ENCODE measurements around the gene CDV3. TPM values are rescaled to one million over a fixed set of nuclear protein-coding genes. Genes with fewer than 3 reads are reported as not detected.
"Not testable (repeated sequence)": the region's sequence is repeated elsewhere in the genome, so short reads cannot be mapped to it uniquely, and the experiment has no call there.

Gene CDV3
- total RNA-seq, 2 experiments from 2014 or later: 211 to 212 TPM

DNA sequence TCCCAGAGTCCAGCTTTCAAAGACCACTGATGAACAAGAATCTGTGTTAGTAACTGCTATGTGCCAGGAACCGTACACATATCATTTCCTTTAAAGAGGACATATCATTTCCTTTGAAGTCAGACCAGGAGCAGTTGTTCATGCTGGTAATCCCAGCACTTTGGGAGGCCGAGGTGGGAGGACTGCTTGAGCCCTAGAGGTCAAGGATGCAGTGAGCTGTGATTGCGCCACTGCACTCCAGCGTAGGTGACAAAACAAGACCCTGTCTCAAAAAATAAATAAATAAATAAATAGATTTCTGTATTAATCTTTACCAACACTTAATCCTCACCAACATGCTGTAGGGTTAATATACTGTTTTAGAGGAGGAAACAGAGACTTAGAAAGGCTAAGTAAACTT is 23.9 kb upstream of the CDV3 start:
- Mint-ChIP-seq H3K36me3 (ENCODE audit: low read depth) (peaks cover 2% of the 10 kb centered on the region), H3K27ac (no peak overlapping the region), H3K27me3 (no peaks in the 10 kb centered on the region), H3K4me3 (no peak overlapping the region), H3K4me1 (ENCODE audit: low read depth) (no peaks in the 10 kb centered on the region), H3K9me3 (no peaks in the 10 kb centered on the region)
- no peak for ATAC-seq
- TF ChIP-seq, protein P1, sequence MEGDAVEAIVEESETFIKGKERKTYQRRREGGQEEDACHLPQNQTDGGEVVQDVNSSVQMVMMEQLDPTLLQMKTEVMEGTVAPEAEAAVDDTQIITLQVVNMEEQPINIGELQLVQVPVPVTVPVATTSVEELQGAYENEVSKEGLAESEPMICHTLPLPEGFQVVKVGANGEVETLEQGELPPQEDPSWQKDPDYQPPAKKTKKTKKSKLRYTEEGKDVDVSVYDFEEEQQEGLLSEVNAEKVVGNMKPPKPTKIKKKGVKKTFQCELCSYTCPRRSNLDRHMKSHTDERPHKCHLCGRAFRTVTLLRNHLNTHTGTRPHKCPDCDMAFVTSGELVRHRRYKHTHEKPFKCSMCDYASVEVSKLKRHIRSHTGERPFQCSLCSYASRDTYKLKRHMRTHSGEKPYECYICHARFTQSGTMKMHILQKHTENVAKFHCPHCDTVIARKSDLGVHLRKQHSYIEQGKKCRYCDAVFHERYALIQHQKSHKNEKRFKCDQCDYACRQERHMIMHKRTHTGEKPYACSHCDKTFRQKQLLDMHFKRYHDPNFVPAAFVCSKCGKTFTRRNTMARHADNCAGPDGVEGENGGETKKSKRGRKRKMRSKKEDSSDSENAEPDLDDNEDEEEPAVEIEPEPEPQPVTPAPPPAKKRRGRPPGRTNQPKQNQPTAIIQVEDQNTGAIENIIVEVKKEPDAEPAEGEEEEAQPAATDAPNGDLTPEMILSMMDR (IDR thresholded peaks at IDR 0.05): no peak
- CTCF ChIA-PET: no interaction called here
- intact Hi-C loops (cut with micrococcal nuclease): no loop called here
- POLR2A ChIA-PET: interaction anchor here (1.3 kb wide), 1 partner anchor 13 kb away, joined by 3 read pairs; no protein-coding TSS in a partner anchor
- DNase-seq: no peak

DNA sequence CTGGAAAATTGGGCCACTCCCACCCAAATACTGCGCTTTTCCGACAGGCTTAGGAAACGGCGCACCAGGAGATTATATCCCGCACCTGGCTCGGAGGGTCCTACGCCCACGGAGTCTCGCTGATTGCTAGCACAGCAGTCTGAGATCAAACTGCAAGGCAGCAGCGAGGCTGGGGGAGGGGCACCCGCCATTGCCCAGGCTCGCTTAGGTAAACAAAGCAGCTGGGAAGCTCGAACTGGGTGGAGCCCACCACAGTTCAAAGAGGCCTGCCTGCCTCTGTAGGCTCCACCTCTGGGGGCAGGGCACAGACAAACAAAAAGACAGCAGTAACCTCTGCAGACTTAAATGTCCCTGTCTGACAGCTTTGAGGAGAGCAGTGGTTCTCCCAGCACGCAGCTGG is 21.9 kb upstream of the CDV3 start:
- H3K27ac Mint-ChIP-seq; DNase-seq; H3K36me3 Mint-ChIP-seq (ENCODE audit: low read depth); POLR2A ChIA-PET; H3K4me3 Mint-ChIP-seq; H3K4me1 Mint-ChIP-seq (ENCODE audit: low read depth); ATAC-seq; H3K27me3 Mint-ChIP-seq; intact Hi-C loops (cut with micrococcal nuclease); H3K9me3 Mint-ChIP-seq; CTCF ChIA-PET: not testable (repeated sequence)

DNA sequence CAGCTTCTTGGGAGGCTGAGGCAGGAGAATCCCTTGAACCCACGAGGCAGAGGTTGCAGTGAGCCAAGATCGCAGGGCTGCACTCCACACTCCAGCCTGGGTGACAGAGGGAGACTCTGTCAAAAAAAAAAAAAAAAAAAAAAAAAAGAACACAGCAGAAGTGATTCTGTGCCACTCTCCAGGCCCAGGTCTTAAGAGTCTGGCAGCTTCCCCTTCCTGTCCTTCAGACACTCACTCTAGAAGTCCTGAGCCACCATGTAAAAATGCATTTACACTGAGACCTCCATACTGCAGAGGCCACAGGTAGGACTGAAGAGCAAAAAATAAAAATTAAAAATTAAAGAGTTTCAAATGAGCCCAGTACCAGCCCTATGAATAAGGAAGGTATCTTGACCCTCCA is 11.8 kb upstream of the CDV3 start:
- intact Hi-C loops (cut with micrococcal nuclease): no loop called here
- H3K4me3 Mint-ChIP-seq: no peak overlapping the region
- ATAC-seq (no peak), DNase-seq (no peak)
- H3K27me3 Mint-ChIP-seq: no peaks in the 10 kb centered on the region
- ChIA-PET CTCF (interaction anchor here (1.0 to 1.4 kb wide), 2 partner anchors 34 to 73 kb away, joined by 3 read pairs; no protein-coding TSS in a partner anchor), POLR2A (no interaction called here)
- TF ChIP-seq, protein P1 (IDR thresholded peaks at IDR 0.05): no peak
- H3K36me3 Mint-ChIP-seq (ENCODE audit: low read depth): no peaks in the 10 kb centered on the region
- H3K9me3 Mint-ChIP-seq: no peaks in the 10 kb centered on the region
- no peak overlapping the region for H3K27ac Mint-ChIP-seq
- H3K4me1 Mint-ChIP-seq (ENCODE audit: low read depth): no peaks in the 10 kb centered on the region

DNA sequence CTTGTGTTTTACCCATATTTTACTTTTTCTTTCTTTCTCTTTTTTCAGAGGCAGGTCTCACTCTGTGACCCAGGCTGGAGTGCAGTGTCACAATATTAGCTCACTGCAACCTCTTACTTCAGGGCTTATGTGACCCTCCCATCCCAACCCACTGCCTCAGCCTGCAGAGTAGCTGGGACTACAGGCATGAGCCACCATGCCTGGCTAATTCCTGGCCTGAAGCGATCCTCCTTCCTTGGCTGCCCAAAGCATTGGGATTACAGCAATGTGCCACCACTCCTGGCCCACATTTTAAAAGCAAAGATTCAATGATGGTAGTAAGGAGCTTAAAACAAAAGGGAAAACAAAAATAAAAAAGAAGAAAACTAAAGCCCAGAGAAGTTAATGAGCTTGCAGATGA is 11.1 kb upstream of the CDV3 start:
- Mint-ChIP-seq H3K36me3 (ENCODE audit: low read depth) (no peaks in the 10 kb centered on the region), H3K9me3 (no peaks in the 10 kb centered on the region), H3K4me1 (ENCODE audit: low read depth) (no peaks in the 10 kb centered on the region), H3K27ac (no peak overlapping the region), H3K4me3 (no peak overlapping the region), H3K27me3 (no peaks in the 10 kb centered on the region)
- TF ChIP-seq, protein P1 (IDR thresholded peaks at IDR 0.05): no peak
- ATAC-seq: no peak
- no peak for DNase-seq
- ChIA-PET CTCF (interaction anchor here (0.9 to 3.1 kb wide), 4 partner anchors 10 to 74 kb away, joined by 3 to 13 read pairs (median 4); no protein-coding TSS in a partner anchor), POLR2A (no interaction called here)
- intact Hi-C loops (cut with micrococcal nuclease): no loop called here

DNA sequence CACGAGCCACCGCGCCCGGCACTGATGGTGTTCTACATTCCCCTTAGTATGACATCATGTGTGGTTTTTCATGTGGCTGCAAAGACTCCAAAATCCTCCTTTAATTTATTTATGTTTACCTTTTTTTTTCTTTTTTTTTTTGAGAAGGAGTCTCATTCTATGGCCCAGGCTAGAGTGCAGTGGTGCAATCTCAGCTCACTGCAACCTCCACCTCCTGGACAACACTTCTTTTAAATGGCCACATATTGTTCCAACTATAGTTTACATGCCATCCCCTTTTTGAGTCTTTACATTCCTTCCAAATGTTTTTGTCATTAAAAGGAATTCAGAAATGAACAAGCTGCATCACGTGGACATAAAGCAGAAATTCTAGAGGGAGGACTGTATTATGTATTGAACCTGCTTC is 10.3 kb upstream of the CDV3 start:
- no peak for ATAC-seq
- H3K36me3 Mint-ChIP-seq (ENCODE audit: low read depth): no peaks in the 10 kb centered on the region
- CTCF ChIA-PET: interaction anchor here (0.9 to 3.1 kb wide), 4 partner anchors 9 to 75 kb away, joined by 3 to 13 read pairs (median 4); no protein-coding TSS in a partner anchor

More for the DNA sequence above, 10.3 kb upstream of the CDV3 start:
- Mint-ChIP-seq H3K9me3 (no peaks in the 10 kb centered on the region), H3K4me3 (no peak overlapping the region), H3K27me3 (no peaks in the 10 kb centered on the region), H3K4me1 (ENCODE audit: low read depth) (no peaks in the 10 kb centered on the region), H3K27ac (no peak overlapping the region)
- POLR2A ChIA-PET: interaction anchor here (1.2 kb wide), 1 partner anchor 10 kb away, joined by 3 read pairs; the partner anchor contains the start of gene CDV3
- no peak for DNase-seq
- intact Hi-C loops (cut with micrococcal nuclease): no loop called here
- TF ChIP-seq, protein P1 (IDR thresholded peaks at IDR 0.05): no peak
